ENCODE results near the gene CHIT1.

Gene CHIT1

GRCh38 chr1:203167026-203167912 is 62.2 kb downstream of the CHIT1 start:
- TF ChIP-seq CTCF (IDR thresholded peaks at IDR 0.05; ENCODE audit: borderline replicate concordance, insufficient read depth, low read depth, low read length), result no peak
- no peak overlapping the region for H3K4me3 ChIP-seq (ENCODE audit: low read depth, low read length)

GRCh38 chr1:203166192-203166940 is 63.1 kb downstream of the CHIT1 start:
- H3K4me3 ChIP-seq (ENCODE audit: low read depth, low read length), result no peak overlapping the region
- peak; percentile 38; the same call in 1 of the 2 replicates for TF ChIP-seq CTCF (IDR thresholded peaks at IDR 0.05; ENCODE audit: borderline replicate concordance, insufficient read depth, low read depth, low read length)
